Measurements from ENCODE around the gene GPS1. TPM values are rescaled to one million over a fixed set of nuclear protein-coding genes. Genes with fewer than 3 reads are reported as not detected.

Gene GPS1
- total and polyA plus RNA-seq, 9 of the 15 experiments (the other 6 are each of a cell fraction or from before 2014, with no cell fraction given), result 3.1 to 167 (median 69.9) TPM

DNA sequence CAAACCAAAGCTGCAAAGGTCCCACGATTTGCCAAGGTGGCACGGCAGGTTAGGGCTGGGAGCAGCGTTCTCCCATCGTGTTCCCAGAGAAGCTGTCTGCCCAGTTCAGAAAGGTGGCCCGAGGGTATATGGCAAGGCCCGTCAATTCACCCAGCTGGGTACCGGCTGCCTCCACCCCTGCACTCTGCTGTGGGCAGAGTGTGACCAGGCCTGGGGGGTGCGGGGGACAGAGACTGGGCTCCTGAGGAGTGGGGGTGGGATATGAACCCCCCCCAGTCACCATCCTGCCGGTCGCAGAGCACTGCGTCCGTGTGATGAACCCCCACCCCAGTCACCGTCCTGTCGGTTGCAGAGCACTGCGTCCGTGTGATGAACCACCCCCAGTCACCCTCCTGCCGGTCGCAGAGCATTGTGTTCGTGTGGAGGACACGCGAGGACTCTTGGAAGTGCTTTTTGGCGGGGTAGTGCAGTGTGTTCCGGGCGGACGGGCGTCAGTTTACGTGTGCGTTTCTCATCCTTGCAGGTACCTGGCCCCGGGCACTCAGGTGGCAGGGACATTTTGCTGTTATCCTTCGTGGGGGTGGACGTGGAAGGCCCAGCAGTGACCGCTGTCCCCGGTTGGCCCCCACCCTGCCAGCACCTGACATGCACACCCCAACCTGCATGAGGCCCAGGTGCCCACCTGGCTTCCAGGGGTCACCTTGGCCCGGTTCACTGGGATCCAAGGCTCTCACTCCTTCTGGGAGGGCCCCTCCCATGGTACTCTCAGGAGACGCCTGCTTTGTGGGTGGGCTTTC, 49.0 kb downstream of the GPS1 start:
- Histone ChIP-seq H3K4me3 (no peak overlapping the region), H3K27ac (ENCODE audit: extremely low read depth, low read depth, low read length) (no peak overlapping the region), H2AFZ (ENCODE audit: low read depth, low read length) (no peak overlapping the region), H3K27me3 (ENCODE audit: control insufficient read depth in 2 of 2, insufficient read depth in 2 of 2, low read length in 2 of 2) (no peaks in the 10 kb centered on the region), H3K79me2 (ENCODE audit: control insufficient read depth, insufficient read depth, low read length) (peaks cover 41% of the 10 kb centered on the region), H3K9me1 (ENCODE audit: control insufficient read depth, insufficient read depth, low read length) (no peaks in the 10 kb centered on the region), H4K20me1 (replicated peaks; ENCODE audit: control insufficient read depth, insufficient read depth, low read length) (peaks cover 17% of the 10 kb centered on the region), H3K9me3 (replicated peaks; ENCODE audit: control insufficient read depth, insufficient read depth, low read depth, low read length) (no peaks in the 10 kb centered on the region), H3K4me2 (ENCODE audit: insufficient read depth, low read length) (peak overlapping the region; percentile 16; the same call in 1 of the 2 replicates), H3K9ac (ENCODE audit: insufficient read depth in 1 of 2, low read depth in 2 of 2, low read length in 2 of 2) (peak overlapping the region in 1 of 2 experiments; percentile 77; a peak in 2 of 4 replicates), H3K4me1 (replicated peaks in 1 of 2; ENCODE audit: control insufficient read depth in 2 of 2, insufficient read depth in 2 of 2, low read length in 2 of 2) (peaks cover 44 to 96% of the 10 kb centered on the region in 2 experiments), H3K36me3 (ENCODE audit: control insufficient read depth, insufficient read depth, low read length) (peaks cover 21% of the 10 kb centered on the region; the same call in 2 of the 3 replicates)
- in situ Hi-C loops (cut with MboI) (no loop called here), intact Hi-C loops (cut with micrococcal nuclease) (no loop called here)
- CTCF ChIA-PET (ENCODE audit: low intra/inter-chr PET ratio), result no interaction called here
- BruUV-seq (replicated peaks), result no TSS peak
- POLR2A ChIA-PET, result interaction anchor here (0.5 to 1.2 kb wide), 3 partner anchors 11 to 223 kb away, joined by 3 read pairs; partner anchors contain the start of gene DCXR
- FAIRE-seq (no peak), ATAC-seq (no peak), DNase-seq (ENCODE audit: extremely low read depth in 1 of 4, low spot score in 3 of 4) (no peak)
- WGBS (ENCODE audit: insufficient coverage, low coverage, missing lambda C conversion rate), result 93% methylated on average over 28 of the region's 35 CpGs
- TF ChIP-seq, protein P1, sequence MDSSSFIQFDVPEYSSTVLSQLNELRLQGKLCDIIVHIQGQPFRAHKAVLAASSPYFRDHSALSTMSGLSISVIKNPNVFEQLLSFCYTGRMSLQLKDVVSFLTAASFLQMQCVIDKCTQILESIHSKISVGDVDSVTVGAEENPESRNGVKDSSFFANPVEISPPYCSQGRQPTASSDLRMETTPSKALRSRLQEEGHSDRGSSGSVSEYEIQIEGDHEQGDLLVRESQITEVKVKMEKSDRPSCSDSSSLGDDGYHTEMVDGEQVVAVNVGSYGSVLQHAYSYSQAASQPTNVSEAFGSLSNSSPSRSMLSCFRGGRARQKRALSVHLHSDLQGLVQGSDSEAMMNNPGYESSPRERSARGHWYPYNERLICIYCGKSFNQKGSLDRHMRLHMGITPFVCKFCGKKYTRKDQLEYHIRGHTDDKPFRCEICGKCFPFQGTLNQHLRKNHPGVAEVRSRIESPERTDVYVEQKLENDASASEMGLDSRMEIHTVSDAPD (CRISPR knock-in tag; IDR thresholded peaks at IDR 0.05), result no peak
- TF ChIP-seq ZNF165 (CRISPR knock-in tag; IDR thresholded peaks at IDR 0.05; ENCODE audit: borderline replicate concordance), result no peak
- no peak for TF ChIP-seq ZNF184 (CRISPR knock-in tag; IDR thresholded peaks at IDR 0.05)
- no peak for TF ChIP-seq IFI16 (CRISPR knock-in tag; IDR thresholded peaks at IDR 0.05)
- TF ChIP-seq RUNX1 (IDR thresholded peaks at IDR 0.05; ENCODE audit: low read depth), result no peak
- TF ChIP-seq, protein P2, sequence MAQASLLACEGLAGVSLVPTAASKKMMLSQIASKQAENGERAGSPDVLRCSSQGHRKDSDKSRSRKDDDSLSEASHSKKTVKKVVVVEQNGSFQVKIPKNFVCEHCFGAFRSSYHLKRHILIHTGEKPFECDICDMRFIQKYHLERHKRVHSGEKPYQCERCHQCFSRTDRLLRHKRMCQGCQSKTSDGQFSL (CRISPR knock-in tag; IDR thresholded peaks at IDR 0.05), result peak; percentile 19; the same call in 1 of the 2 replicates
- TF ChIP-seq, protein P2 (tag; IDR thresholded peaks at IDR 0.05), result no peak
- TF ChIP-seq, protein P3, sequence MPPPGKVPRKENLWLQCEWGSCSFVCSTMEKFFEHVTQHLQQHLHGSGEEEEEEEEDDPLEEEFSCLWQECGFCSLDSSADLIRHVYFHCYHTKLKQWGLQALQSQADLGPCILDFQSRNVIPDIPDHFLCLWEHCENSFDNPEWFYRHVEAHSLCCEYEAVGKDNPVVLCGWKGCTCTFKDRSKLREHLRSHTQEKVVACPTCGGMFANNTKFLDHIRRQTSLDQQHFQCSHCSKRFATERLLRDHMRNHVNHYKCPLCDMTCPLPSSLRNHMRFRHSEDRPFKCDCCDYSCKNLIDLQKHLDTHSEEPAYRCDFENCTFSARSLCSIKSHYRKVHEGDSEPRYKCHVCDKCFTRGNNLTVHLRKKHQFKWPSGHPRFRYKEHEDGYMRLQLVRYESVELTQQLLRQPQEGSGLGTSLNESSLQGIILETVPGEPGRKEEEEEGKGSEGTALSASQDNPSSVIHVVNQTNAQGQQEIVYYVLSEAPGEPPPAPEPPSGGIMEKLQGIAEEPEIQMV (tag; conservative IDR thresholded peaks at IDR 0.05; ENCODE audit: low read depth), result no peak
- TF ChIP-seq, protein P4, sequence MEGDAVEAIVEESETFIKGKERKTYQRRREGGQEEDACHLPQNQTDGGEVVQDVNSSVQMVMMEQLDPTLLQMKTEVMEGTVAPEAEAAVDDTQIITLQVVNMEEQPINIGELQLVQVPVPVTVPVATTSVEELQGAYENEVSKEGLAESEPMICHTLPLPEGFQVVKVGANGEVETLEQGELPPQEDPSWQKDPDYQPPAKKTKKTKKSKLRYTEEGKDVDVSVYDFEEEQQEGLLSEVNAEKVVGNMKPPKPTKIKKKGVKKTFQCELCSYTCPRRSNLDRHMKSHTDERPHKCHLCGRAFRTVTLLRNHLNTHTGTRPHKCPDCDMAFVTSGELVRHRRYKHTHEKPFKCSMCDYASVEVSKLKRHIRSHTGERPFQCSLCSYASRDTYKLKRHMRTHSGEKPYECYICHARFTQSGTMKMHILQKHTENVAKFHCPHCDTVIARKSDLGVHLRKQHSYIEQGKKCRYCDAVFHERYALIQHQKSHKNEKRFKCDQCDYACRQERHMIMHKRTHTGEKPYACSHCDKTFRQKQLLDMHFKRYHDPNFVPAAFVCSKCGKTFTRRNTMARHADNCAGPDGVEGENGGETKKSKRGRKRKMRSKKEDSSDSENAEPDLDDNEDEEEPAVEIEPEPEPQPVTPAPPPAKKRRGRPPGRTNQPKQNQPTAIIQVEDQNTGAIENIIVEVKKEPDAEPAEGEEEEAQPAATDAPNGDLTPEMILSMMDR (IDR thresholded peaks at IDR 0.05 in 2 of 3, conservative IDR thresholded peaks at IDR 0.05 in 1 of 3; ENCODE audit: insufficient read depth in 2 of 3, low read depth in 1 of 3, low read length in 3 of 3), result no peak
- TF ChIP-seq, protein P5, sequence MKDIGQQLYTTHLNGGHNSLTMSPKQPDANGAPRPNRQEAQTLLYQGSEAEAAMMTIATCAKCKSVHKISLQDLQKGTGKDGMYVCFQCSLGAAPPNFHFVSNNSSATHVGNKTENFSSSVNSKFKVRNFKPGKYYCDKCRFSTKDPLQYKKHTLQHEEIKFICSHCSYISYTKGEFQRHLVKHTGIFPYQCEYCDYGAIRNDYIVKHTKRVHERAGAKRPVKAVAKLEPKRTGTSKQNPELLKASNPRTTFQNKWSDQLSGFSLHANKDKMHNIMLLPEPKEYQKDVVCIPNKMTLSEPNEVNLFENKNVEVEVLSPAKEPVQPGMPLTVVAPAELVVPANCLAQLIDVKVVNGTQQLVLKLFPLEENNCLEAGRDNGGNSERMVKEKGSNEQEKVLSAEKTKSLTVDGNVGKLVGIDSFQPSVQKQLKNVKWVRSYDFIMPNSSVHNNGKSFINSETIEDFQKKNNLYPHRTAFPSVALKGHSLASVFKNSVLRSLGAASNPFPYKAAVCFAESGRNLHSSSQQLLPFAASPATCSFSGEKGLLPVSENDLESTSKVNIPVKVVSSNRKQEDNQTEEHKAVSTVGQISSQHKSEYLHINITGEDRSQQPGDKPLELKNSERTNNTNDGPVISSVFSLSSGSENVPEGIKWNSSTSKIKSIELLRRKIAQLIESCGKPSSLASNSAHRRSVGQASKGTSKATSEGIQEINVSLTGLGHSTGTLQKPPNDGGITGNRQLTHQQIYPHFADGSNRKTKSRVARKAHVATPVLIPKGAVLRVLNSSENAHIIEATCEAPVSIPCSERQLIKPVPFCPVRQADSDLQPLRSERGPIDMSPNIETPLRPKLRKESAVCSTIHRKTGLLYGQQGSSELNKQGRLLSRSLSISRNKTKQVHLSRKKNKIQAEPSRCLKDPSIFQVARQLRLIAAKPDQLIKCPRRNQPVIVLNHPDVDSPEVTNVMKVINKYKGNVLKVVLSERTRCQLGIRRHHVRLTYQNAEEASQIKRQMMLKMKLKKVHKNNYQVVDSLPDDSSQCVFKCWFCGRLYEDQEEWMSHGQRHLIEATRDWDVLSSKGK (CRISPR knock-in tag; IDR thresholded peaks at IDR 0.05), result no peak
- no peak for TF ChIP-seq FOXJ3 (CRISPR knock-in tag; IDR thresholded peaks at IDR 0.05)

Measured in K562 (cell line).